ENCODE measurements around the gene JHY.
"Not testable (repeated sequence)": the region's sequence is repeated elsewhere in the genome, so short reads cannot be mapped to it uniquely, and the experiment has no call there.

The JHY gene

DNA sequence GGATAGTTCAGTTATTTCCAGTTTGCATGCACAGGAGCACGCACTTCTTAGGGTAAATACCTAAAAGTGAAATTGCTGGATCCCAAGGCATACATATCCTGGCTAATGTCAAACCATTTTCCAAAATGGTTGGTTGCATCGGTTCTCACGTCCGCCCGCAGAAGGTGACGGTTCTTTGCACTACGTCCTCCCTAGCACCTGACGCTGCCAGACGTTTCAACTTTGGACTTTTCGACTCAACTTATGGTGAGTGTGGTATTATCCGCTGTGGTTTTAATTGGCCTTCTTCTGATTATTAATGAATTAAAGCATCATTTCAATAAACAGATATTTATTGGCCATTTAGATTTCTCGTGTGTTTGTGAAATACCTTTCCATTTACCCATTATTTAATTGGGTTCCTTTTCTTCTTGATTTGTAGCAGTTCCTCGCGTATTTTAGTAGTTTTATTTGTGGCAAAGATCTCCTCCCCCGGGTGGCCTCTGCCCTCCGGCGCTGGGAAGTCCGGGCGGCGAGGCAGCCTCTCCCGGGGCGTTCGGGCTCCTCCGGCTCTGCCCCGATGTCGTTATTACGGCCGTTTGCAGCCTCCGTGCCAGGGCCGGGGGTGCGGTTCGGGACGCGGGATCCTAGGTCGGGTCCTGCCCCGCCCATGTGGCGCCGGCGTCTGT is at the start of gene JHY:
Gene JHY (plus strand): TSS at position 571 of the 668 bp plus-strand sequence. CDS start 3,091 bp downstream, outside the sequence.
- DNase-seq = no peak

DNA sequence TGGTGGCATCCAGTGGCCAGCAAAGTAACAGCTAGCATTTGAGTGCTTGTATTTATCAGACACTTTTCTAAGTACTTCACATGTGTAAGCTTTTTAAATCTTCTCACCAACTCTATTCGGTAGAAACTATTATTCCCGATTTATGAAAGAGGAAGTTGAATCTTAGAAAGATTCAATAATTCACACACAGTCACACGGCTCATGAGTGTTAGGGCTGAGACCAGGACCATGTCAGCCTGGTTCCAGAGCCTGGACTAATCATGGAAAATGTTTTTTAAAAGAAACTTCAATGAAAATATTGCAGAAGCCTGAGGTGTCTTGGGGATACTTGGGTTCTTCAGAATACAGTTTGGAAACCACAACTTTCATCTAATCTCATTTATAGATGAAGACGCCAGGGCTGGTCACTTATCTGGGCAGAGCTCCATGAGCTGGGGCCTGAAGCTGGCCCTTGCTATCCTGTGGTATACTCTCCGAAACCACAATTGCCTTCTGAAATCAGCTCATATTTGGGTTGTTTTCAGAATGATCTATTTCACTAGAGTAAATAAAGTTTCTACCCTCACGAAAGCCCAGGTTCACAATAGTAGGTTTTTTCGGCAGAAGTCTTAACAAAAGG is 48.6 kb upstream of the JHY start:
- DNase-seq = no peak

DNA sequence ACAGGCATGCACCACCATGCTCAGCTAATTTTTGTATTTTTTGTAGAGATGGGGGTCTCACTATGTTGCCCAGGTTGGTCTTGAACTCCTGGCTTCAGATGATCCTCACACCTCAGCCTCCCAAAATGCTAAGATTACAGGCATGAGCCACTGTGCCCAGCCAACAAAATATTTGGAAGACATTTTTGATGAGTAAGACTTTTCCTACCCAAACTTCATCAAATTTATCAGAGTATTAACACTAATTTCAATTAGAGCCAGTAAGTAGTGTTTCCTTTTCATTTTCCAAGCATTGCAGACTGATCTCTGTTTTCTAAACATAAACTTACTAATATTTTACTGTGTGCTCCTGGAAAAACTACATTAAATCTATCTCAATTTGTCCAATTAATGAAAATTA is 45.6 kb upstream of the JHY start:
- no peak for DNase-seq

DNA sequence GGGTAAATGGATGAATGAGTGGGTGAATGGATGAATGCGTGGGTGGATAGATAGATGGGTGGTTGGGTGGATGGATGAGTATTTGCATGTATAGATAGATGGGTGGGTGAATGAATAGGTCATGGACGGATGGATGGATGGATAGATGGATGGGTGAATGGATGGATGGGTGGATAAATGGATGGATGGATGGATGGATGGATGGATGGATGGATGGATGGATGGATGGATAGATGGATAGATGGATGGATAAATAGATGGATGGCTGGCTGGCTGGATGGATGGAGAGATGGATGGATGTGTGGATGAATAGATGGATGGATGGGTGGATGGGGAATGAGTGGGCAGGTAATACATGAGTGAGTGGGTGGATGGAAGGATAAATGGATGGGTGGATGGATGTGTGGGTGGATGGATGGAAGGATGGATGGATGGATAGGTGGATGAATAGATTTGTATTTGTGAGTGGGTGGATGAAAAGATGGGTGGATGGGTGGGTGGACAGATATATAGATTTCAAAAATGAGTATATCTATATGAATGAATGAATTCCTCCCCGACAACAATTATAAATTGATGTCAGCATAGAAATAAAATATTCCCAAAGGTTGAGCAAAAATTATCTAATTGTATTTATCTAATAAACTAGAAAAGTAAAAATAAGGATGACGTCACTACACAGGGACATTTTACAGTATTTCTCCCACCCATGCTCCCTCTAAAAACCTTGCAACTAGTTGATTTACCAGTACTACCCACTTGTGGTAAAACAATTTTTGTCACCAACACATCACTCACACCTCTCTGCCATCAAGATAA is 44.8 kb upstream of the JHY start:
- DNase-seq = no peak

DNA sequence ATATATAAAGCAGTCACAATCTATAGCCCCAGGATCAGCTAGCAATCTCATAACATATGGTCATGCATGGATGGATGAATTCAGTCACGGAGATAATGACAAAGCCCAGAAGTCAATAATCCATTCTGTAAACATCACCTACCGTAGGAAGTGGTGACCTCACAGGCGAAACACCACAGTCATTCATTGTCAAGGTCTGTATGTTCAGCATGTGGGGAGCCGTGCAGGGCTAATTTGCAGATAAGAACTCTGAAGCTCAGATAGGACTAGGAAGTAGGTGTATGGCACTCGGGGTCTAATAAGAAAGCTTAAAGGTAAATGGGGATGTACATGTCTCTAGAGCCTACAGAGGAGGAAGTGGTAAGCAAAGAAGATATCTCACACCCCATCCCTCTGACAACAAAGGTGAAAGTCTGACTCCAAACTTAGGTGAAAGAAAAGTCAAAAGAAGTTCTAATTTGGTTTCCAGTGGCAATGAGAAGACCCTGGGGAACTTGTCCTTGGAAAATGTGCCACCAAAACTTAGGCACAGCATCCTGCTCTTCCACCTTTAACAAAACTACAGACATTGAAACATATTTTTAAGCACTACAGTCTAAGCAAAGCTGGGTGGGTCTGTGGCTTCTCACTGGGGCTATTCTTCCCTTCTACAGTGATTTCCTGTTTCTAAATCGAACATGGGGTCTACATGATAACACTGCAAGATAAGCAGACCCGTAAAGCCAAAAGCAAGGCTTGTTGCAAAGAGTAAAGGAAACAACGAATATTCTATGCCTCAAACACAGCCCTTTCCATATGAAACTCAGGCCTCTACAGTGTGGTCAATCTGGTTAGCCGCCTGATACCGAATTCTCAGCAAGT is 39.0 kb upstream of the JHY start:
- peak; percentile 49 for DNase-seq

DNA sequence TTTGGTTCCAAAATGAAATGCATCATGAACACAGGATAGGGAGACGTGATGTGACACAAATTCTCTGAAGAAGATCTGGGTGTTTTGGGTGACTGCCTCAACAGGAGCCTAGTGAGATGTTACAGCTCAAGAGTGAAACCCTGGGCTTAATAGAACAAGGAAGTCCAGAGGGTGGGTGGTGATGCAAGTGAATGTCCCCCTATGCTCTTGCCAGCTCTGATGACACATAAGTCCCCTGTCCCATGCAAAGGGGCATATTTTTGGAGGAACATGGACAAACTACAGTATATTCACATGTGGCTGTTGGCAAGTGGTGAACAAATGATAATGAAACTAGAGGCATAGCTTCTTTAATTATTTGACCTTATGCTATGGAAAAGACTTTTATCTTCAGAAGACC is 35.1 kb upstream of the JHY start:
- DNase-seq = no peak

DNA sequence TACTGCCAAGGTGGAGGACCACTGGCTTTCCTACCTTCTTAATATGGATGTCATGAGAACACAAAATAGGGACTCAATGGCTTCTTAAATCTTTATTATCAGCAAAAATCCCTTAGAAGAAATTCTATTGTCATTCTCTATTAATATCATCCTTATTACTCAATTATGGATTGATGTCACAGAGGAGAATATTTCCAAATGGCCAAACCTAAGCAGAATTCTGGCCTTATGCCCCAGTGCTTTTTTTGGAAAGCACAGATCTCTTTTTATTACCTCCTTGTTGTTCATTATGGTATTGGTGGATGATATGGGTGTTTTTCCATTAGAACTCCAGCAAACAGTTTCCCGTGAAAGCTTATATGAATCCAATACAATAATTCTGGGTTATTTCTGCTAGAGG is 34.4 kb upstream of the JHY start:
- DNase-seq = no peak

DNA sequence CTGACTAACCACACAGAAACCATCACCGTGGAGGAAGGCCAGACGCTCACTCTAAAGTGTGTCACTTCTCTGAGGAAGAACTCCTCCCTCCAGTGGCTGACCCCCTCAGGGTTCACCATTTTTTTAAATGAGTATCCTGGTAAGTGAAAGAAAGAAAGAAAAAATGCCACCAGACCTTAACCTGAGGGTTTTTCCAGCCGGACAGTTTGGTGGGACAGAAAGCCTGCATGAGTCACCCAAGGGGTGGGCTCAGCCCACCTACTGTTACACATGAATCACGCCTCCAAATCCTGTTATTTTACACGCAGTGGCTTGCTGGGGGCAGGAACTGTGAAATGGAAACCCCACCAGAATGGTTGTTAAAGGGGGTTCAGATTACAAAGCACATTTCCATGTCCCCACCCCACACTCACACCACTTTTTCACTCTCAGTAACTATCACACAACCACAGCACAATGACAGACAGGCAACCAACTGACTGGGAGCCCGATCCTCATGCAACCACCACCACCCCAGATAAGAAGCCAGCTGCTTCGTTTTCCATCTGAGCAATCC is 32.4 kb upstream of the JHY start:
- no peak for DNase-seq

DNA sequence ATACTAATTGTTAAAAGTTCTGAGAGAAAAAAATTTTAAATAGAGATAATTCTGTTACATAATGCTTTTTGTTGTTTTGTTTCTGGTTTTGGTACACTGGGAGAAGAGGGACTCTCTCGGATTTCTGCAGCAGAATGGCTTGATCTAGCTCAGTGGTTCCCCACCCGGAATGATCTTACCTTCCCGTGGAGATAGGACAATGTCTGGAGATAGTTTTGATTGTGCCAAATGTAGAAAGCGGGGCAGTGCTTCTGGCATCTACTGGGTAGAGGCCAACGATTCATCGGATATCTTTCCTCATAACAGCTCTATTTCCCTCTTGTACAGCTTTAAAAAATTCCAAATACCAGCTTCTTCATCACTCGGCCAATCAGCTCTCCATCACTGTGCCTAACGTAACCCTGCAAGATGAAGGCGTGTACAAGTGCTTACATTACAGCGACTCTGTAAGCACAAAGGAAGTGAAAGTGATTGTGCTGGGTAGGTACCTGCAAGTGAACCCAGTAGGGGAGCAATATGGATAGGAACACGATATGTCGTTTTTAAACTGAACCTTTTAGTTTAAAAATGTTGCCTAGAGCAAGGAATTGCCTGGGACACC is 31.1 kb upstream of the JHY start:
- DNase-seq = peak; percentile 32

DNA sequence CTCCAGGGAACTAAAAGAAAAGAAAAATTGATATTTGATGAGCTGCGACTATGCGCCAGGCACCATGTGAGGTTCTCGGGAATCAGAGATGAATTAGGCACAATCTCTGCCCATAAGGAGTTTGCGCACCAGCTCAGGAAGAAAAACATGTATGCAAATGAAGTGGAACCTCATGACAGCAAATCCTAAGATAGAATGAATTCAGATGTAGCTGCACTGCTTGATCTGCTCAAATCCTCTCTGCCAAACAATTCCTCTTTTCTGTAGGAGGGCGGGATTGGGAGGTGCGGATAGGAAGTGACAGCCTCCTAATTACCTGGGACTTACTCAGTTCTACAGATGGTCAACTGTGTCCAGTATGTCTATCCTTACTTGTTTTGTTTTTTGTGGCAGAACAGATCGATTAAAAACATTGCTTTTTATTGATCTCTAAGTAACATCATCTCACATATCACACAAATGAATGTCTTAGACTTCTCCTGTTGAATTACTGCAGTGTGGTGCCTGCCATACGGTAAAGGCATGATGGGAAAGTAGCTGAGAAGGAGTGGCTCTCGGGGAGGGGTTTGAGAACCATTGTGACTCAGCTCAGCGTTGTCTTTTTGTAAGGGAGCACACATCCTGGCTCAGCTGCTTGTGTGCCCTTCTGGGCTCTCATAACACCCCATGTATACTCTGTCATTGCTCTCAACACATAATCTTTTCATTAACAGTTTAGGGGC is 30.3 kb upstream of the JHY start:
- peak; percentile 64 for DNase-seq

DNA sequence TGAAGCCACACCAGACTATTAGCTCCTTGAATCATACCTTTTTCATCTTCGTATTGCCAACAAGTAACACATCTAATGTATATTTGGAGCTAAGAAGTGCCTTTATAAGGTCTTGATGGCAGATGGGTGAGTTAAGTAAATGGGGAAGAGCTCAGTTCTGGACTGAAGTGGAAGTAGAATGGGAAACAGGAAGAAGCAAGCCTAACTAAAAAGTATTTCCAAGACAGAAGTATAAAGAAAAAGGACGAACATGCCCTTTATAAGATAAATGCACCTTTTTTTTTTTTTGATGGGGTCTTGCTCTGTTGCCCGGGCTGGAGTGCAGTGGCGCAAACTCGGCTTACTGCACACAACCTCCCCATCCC is 29.8 kb upstream of the JHY start:
- DNase-seq = no peak

DNA sequence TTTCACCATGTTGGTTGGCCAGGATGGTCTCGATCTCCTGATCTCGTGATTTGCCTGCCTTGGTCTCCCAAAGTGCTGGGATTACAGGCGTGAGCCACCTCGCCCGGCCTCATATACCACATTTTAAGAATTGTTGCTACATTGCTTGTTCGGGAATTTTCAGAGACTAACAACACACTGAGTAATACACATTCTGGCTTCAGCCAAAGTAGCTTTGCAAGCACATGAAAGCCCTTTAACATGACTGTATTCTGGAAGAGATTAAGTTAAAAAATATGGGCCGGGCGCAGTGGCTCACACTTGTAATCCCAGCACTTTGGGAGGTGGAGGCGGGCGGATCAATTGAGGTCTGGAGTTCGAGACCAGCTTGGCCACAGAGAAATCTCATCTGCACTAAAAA is 29.3 kb upstream of the JHY start:
- no peak for DNase-seq

DNA sequence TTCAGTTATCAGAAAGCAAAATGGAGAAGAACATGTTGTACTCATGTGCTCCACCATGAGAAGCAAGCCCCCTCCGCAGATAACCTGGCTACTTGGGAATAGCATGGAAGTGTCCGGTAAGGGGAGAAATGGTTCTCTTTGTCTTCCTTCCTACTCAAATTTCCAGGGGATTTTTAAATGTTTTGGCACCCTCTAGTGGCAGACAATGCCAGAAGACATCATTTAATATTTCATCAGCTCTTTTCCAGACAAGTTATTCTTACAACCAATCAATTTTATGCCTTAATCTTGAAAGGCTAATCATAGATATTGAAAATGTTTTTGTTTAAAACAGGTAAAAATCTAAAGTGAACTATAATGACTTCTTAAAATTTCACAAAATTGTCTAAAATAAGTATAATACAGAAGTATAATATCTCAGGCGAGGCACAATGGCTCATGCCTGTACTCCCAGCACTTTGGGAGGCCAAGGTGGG is 28.6 kb upstream of the JHY start:
- peak; percentile 68 for DNase-seq

DNA sequence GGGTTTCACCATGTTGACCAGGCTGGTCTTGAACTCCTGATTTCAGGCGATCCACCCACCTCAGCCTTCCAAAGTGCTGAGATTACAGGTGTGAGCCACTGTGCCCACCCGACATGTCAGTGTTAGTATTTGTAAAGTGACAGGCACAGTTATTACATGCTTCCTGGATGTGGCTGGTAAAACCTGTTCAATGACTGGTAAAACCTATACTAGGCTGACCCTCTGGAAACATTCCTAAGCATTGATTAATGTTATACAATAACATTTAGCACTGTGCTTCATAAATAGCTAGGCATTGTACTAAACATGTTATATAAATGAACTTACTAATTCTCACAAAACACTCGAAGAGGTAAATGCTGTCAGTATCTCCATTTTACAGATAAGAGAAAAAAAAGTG is 20.9 kb upstream of the JHY start:
- no peak for DNase-seq

DNA sequence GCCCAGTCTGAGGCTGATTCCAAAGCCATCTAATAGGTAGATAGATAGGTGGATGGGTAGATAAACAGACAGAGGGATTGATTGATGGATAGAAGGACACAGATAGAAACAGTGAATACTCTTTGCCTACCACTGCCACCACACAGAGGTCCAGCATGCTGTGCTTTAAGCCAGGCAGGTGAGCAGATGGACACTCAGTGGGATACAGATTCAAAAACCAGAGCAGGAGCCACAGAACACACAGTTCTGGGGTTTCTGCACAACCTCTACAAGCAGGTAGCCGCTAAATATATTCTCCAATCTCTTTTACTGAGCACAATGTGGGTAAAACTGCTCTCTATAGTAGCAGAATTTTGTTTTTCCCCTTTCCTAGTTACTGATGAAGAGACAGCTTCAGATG is 20.5 kb upstream of the JHY start:
- no peak for DNase-seq

DNA sequence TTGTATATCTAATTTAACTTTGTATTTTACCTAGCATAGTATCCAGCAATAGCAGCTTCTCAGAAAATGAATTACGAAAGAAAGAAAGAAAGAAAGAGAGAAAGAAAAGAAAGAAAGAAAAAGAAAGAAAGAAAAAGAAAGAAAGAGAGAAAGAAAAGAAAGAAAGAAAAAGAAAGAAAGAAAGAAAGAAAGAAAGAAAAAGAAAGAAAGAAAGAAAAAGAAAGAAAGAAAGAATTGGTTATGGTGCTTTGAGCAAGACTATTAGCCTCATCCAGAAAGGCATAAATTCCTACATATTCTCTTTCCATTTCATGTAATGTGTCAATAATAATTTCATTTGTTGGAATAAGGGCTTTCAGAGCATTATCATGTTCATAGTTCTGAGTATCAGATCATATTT is 19.4 kb upstream of the JHY start:
- not testable (repeated sequence) for DNase-seq

DNA sequence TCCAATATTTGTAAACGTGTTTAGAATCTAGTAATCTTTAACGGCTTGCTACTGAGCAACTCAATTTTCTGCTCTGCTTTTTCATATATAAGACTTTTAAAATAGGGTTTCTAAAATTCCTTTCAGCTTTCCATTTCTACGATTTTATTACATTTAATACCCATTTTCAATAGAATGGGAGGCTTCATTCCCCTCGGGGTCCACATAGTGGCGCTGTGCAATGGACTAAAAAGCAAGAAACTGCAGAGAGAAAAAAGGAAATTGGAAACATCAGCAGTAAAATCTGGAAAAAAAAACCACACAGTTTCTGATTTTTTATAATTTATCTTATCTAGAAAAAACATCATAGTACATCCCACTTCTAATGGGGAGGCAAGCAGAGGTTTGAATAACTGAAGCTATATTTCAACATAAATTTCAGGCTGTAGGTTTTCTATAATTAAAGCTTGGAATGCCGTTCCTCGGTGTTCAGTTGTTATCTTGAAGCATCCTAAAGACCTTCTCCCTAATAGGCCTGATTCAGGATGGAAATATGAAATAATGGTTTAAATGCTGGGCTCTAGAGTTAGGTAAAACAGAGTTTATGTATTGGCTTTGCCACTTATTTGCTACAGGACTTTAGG is 18.7 kb upstream of the JHY start:
- DNase-seq = peak; percentile 62

DNA sequence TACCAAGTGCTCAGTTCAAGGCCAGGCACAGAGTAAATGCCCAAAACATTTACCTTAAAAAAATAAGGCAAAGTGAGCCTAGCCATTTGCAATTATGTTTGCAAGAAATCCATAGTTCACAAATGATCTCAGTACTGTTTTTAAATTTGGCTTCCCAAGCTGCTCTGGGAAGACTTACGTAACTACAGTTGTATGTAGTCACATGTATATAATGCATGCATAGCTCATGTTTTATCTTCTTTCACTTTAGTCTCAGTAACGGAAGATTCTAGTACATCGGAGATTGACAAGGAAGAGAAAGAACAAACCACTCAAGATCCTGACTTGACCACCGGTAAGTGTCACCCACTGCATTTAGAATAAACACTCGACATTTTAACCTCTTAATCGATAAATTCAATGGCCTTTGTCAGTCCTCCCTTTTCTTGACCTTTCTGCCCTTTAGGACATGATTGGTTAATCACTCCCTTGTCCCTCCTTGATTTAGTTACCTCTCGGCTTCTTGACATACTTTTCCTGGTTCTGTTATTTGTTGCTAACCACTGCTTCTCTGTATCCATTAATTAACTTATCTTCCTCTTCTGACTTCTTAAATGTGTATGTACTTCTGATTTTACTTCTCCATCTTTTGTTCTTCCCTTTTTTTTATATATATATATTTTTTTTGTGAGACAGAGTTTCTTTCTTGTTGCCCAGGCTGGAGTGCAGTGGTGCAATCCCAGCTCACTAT is 18.0 kb upstream of the JHY start:
- no peak for DNase-seq

DNA sequence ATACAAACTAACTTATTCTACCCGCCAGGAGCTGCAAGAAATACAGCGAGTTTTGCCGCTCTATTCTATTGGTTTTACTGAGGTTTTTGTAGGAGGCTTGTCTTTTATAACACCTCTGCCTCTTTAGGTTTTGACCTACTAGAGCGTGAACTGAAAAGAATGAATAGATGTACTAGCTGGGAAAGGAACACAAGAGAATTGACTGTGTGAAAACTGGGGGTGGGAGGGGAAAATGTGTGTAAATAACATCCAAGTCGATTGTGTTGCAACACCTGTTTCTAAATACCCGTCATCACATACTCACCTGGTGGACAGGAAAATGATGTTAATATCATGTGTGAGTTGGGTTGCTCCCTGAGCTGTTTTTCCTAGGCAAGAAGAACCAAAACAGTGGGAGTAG is 12.9 kb upstream of the JHY start:
- no peak for DNase-seq

DNA sequence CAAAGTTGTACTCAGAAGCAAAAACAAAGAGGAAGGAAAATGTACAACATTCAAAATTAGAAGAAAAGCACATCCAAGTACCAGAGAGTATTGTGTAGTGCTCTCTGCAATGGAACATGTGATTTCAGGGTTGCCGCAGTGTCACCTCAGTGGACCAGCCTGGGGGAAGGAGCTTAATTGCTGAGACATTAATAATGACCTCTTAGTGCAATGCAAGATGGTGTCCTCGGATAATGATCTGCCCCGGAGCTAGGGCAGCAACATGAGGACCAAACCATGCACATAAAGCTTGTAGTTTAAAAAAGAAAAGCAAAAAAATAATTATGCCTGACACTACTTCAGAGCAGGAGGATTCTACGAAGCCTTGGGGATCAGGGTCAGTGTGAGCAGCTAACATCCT is 11.3 kb upstream of the JHY start:
- DNase-seq = no peak

Data from CD4-positive, alpha-beta T cell treated with Interleukin-17A for 4 hours (primary cell).